ENCODE results near the gene TRPM4.
A peak's percentile ranks its signal among the peaks of the same experiment; 100 is the strongest.

TRPM4 gene

DNA sequence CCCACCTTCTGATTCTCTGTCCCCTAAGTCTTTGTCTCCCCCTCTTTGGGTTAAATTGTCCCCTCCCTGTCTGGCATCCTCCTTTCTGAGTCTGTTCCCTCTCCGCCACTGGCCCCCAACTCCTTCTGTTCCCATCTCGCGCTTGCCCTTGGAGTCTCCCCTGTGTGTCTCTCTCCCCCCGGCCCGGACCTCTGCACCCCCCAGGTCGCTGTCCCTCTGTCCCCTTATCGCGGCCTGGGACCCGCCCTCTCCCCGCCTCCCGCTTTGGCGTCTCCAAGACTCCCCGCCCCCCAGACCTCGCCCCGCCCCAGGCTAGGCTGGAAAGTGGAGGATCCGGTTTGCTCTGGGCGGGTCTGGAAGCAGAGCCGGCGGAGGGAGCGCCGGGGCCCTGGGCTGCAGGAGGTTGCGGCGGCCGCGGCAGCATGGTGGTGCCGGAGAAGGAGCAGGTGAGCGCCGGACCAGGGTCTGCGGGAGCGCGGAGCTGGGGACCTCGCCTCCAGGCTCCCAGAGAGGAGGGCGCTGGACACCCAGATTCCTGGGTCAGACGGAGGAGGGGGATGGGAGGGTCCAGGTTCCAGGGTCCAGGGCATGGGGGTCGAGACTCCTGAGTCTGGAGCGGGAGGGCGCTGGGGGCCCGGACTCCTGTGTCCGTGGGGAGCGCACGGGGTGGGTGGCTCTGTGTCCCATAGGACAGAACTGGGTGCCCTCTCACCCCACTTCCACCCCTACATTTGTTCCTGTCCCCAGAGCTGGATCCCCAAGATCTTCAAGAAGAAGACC is at the start of gene TRPM4:
TSS of gene TRPM4 (plus strand) at position 348 of the 780 bp plus-strand sequence. CDS start at position 423, 75 bp downstream.
- peak within 1 kb of the TSS; percentile 64 to 86 for H3K4me3 ChIP-seq (ENCODE audit: low read depth in 1 of 2, low read length in 2 of 2)
- peak within 1 kb of the TSS; percentile 79 for H3K27ac ChIP-seq (ENCODE audit: low read length)
- peaks cover 0 to 5% of the 10 kb centered on the region in 2 donors for H3K4me1 ChIP-seq (ENCODE audit: control insufficient read depth in 1 of 2, insufficient read depth in 2 of 2, low read length in 2 of 2)
- H3K36me3 ChIP-seq (ENCODE audit: control insufficient read depth in 1 of 2, insufficient read depth in 2 of 2, low read length in 2 of 2), result no peaks in the 10 kb centered on the region
- no peaks in the 10 kb centered on the region for H3K9me3 ChIP-seq (ENCODE audit: control insufficient read depth in 1 of 2, low read length in 2 of 2)
- no peaks in the 10 kb centered on the region for H3K27me3 ChIP-seq (ENCODE audit: low read depth, low read length)

DNA sequence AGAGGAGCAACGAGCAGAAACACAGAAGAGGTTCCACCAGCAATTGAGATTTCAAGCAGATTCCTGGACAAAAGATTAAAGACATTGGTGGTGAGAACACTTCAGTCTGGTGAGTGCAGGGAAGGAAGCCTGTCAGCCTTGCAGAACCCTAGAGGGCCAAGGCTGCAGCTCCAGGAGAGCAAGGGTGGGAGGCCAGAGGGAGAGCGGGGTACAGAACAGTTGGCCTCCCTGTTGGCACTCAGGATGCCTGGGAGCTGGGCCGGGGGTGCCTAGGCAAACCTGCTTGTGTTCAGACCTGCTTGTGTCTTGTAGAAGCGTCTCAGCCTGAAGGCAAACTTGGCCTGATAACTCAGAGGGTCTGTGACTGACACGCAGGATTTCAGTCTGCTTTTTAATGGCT is 48.5 kb upstream of the TRPM4 start:
- no peak overlapping the region for H3K4me3 ChIP-seq (ENCODE audit: low read depth in 1 of 2, low read length in 2 of 2)
- peaks cover 4 to 15% of the 10 kb centered on the region in 2 donors for H3K4me1 ChIP-seq (ENCODE audit: control insufficient read depth in 1 of 2, insufficient read depth in 2 of 2, low read length in 2 of 2)
- H3K36me3 ChIP-seq (ENCODE audit: control insufficient read depth in 1 of 2, insufficient read depth in 2 of 2, low read length in 2 of 2), result peaks cover 31 to 50% of the 10 kb centered on the region in 2 donors
- no peak overlapping the region for H3K27ac ChIP-seq (ENCODE audit: low read length)
- H3K9me3 ChIP-seq (ENCODE audit: control insufficient read depth in 1 of 2, low read length in 2 of 2), result no peaks in the 10 kb centered on the region
- no peaks in the 10 kb centered on the region for H3K27me3 ChIP-seq (ENCODE audit: low read depth, low read length)

DNA sequence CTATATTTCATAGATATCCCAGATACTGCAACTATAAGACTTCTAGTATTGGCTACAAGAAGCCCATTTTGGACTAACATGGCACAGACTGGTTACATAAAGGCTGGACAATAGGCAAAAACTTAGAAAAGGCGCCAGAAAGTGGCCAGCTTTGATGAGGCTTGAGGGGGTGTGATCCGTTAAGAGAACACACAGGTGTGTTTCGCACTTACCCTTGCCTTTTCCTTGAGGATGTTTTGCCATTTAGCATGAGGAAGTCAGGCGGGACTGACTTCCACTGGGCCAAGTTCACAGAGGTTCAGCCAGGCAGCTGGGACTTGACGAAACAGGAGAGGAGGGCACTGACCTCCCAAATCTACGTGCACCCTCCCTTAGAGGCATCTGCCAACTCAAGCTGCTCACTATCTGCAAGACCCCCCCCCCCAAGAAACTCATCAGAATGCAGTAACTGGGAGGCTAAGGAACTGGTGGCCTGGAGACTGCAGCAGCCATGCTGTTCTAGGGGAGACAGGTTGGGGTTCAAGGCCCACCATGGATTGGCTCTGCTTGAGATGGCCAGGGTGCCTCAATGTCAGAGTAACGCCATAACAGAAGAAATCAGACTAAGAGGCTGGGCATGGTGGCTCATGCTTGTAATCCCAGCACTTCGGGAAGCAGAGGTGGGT is 47.9 kb upstream of the TRPM4 start:
- Histone ChIP-seq H3K4me1 (ENCODE audit: control insufficient read depth in 1 of 2, insufficient read depth in 2 of 2, low read length in 2 of 2) (peaks cover 4 to 16% of the 10 kb centered on the region in 2 donors), H3K36me3 (ENCODE audit: control insufficient read depth in 1 of 2, insufficient read depth in 2 of 2, low read length in 2 of 2) (peaks cover 27 to 43% of the 10 kb centered on the region in 2 donors), H3K27me3 (ENCODE audit: low read depth, low read length) (no peaks in the 10 kb centered on the region), H3K9me3 (ENCODE audit: control insufficient read depth in 1 of 2, low read length in 2 of 2) (no peaks in the 10 kb centered on the region), H3K27ac (ENCODE audit: low read length) (no peak overlapping the region), H3K4me3 (ENCODE audit: low read depth in 1 of 2, low read length in 2 of 2) (no peak overlapping the region)

DNA sequence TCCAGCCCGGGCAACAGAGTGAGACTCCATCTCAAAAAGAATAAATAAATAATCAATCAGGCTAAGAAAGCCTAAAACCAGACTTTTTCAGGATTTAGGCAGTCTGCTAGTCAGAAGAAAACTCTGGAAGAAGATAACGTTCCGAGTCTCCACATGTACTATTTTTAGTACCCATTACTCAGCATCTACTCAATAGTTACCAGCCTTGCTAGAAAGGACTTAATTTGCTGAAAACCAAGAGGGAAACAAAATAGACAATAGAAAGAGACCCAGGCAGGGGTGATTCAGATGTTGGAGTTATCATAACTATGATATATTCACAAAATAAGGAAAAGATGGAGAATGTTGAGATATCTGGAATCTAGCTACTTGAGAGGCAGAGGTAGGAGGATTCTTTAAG is 47.0 kb upstream of the TRPM4 start:
- no peaks in the 10 kb centered on the region for H3K27me3 ChIP-seq (ENCODE audit: low read depth, low read length)
- no peak overlapping the region for H3K4me3 ChIP-seq (ENCODE audit: low read depth in 1 of 2, low read length in 2 of 2)
- H3K27ac ChIP-seq (ENCODE audit: low read length), result peak overlapping the region; percentile 8
- peaks cover 22 to 35% of the 10 kb centered on the region in 2 donors for H3K36me3 ChIP-seq (ENCODE audit: control insufficient read depth in 1 of 2, insufficient read depth in 2 of 2, low read length in 2 of 2)
- H3K9me3 ChIP-seq (ENCODE audit: control insufficient read depth in 1 of 2, low read length in 2 of 2), result no peaks in the 10 kb centered on the region
- H3K4me1 ChIP-seq (ENCODE audit: control insufficient read depth in 1 of 2, insufficient read depth in 2 of 2, low read length in 2 of 2), result peaks cover 4 to 22% of the 10 kb centered on the region in 2 donors

DNA sequence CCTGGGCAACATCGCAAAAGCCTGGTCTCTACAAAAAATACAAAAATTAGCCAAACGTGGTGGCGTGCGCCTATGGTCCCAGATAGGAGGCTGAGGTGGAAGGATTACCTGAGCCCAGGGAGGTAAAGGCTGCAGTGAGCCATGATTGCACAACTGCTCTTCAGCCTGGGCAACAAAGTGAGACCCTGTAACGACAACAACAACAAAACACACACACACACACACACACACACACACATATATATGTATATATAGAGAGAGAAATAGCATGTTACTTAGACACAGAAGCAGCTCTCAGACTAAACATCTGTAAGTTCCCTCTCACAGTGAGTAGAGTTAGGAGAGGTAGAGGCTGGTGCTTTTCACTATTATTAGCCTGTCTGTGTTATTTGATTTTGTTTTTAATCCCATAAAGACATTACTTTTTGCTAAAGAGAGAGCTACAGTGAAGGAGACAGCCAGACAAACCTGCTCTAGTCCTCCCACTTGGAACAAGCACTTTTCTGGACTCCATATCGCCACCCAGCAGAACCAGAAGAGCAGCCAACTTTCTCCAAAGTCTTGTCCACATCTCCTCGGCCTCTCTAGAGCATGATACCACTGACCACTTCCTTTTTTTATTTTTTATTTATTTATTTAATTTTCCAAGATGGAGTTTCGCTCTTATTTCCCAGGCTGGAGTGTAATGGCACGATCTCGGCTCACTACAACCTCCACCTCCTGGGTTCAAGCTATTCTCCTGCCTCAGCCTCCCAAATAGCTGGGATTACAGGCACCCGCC is 46.2 kb upstream of the TRPM4 start:
- Histone ChIP-seq H3K27ac (ENCODE audit: low read length) (no peak overlapping the region), H3K27me3 (ENCODE audit: low read depth, low read length) (no peaks in the 10 kb centered on the region), H3K4me1 (ENCODE audit: control insufficient read depth in 1 of 2, insufficient read depth in 2 of 2, low read length in 2 of 2) (peaks cover 4 to 22% of the 10 kb centered on the region in 2 donors)

DNA sequence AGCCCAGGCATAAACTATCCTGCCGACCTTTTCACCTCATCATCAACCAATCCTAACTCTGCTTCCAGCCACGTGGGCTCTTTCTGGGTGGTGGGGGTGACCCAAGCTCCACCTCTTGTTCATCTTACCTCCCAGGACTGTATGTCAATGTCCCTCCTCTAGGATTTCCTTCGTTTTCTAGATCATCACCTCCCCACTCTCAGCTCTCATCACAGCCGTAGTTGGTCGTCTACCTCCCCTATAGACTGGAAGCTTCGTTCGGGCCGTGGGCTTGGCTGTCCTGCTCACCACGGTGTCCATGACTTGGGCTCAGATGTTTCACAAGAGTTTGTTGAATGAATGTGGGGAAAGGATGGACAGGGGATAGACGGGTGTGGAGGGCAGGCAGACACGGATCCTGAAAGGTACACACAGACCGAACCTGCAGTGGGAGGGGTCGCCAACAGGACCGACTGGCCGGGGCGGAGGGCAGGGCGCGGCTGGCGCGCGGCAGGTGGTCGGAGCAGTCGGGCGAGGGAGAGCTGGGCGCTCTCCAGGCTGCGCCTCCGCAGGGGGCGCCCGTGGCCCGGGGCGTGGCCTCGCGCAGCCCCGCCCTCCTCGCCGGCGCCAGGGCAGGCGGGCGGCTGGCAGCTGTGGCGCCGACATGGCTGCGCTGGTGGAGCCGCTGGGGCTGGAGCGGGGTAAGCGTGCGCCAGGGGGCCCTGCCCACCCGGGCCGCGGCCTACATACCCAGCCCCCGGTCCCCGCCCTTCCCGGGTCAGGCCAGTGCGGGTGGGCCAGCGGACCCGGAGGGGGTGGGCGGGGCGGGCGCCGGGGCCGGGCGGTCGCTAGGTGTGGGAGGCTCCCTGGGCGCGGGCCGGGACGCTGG is 43.6 kb upstream of the TRPM4 start, which contains the start of gene LIN7B:
TSS of gene LIN7B (plus strand) at position 609 of the 868 bp plus-strand sequence. CDS start at position 644, 35 bp downstream.
- Histone ChIP-seq H3K27ac (ENCODE audit: low read length) (no peak within 1 kb of the TSS), H3K4me1 (ENCODE audit: control insufficient read depth in 1 of 2, insufficient read depth in 2 of 2, low read length in 2 of 2) (peaks cover 9 to 33% of the 10 kb centered on the region in 2 donors)

More for the DNA sequence above, 46.2 kb upstream of the TRPM4 start:
- Histone ChIP-seq H3K9me3 (ENCODE audit: control insufficient read depth in 1 of 2, low read length in 2 of 2) (no peaks in the 10 kb centered on the region), H3K4me3 (ENCODE audit: low read depth in 1 of 2, low read length in 2 of 2) (no peak overlapping the region), H3K36me3 (ENCODE audit: control insufficient read depth in 1 of 2, insufficient read depth in 2 of 2, low read length in 2 of 2) (peaks cover 14 to 30% of the 10 kb centered on the region in 2 donors)

DNA sequence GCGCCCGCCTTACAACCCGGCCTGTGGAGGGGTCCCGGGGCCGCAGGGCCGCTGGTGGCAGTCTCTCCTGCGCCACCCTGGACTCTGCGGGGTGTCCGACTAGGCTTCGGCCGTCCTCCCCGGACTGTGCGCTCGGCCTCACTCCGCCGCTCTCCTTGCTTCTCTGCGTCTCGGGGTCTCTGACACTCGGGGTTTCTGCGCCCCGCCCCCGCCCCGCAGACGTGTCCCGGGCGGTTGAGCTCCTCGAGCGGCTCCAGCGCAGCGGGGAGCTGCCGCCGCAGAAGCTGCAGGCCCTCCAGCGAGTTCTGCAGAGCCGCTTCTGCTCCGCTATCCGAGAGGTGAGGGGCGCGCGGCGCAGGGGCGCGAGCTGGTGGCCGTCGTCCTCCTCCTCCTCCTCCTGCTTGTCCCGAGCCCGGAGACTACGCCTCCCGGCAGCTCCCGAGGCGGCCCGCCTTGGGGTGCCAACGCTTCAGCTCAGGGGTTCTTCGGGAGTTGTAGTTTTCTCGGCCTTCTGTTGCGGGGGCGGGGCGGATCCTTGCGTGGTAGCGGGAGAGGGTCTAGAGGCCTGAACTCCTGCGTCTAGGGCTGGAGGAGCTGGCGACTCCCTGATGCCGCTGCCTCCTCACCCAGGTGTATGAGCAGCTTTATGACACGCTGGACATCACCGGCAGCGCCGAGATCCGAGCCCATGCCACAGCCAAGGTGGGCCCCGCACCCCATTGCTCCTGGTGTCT is 42.8 kb upstream of the TRPM4 start:
- Histone ChIP-seq H3K27ac (ENCODE audit: low read length) (no peak overlapping the region), H3K4me1 (ENCODE audit: control insufficient read depth in 1 of 2, insufficient read depth in 2 of 2, low read length in 2 of 2) (peaks cover 9 to 38% of the 10 kb centered on the region in 2 donors), H3K4me3 (ENCODE audit: low read depth in 1 of 2, low read length in 2 of 2) (peak overlapping the region; percentile 46 to 88), H3K9me3 (ENCODE audit: control insufficient read depth in 1 of 2, low read length in 2 of 2) (no peaks in the 10 kb centered on the region), H3K27me3 (ENCODE audit: low read depth, low read length) (no peaks in the 10 kb centered on the region), H3K36me3 (ENCODE audit: control insufficient read depth in 1 of 2, insufficient read depth in 2 of 2, low read length in 2 of 2) (no peaks in the 10 kb centered on the region)

More for the DNA sequence above, 43.6 kb upstream of the TRPM4 start, which contains the start of gene LIN7B:
- Histone ChIP-seq H3K4me3 (ENCODE audit: low read depth in 1 of 2, low read length in 2 of 2) (peak within 1 kb of the TSS; percentile 49 to 88), H3K36me3 (ENCODE audit: control insufficient read depth in 1 of 2, insufficient read depth in 2 of 2, low read length in 2 of 2) (peaks cover 3 to 7% of the 10 kb centered on the region in 2 donors), H3K27me3 (ENCODE audit: low read depth, low read length) (no peaks in the 10 kb centered on the region), H3K9me3 (ENCODE audit: control insufficient read depth in 1 of 2, low read length in 2 of 2) (no peaks in the 10 kb centered on the region)

DNA sequence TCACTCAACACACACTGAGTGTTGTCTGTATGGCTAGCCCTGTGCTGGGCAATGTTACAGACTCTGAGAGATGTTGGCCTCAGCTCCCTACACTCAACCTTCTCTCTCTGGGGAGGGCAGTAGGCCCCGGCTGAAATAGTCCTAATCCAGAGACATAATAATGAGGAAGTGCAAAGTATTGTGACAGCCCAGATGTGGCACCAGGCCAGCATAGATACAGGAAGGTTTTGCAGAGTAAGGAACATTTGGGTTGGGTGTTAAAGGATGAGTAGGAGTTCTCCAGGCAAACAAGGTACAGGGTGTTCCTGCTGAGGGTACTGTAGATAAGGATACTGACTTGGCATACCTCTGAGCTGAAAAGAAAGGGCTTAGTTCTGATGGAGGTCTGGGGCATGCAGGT is 41.0 kb upstream of the TRPM4 start:
- H3K36me3 ChIP-seq (ENCODE audit: control insufficient read depth in 1 of 2, insufficient read depth in 2 of 2, low read length in 2 of 2), result no peaks in the 10 kb centered on the region
- H3K27ac ChIP-seq (ENCODE audit: low read length), result no peak overlapping the region
- H3K9me3 ChIP-seq (ENCODE audit: control insufficient read depth in 1 of 2, low read length in 2 of 2), result no peaks in the 10 kb centered on the region
- H3K27me3 ChIP-seq (ENCODE audit: low read depth, low read length), result no peaks in the 10 kb centered on the region
- H3K4me3 ChIP-seq (ENCODE audit: low read depth in 1 of 2, low read length in 2 of 2), result no peak overlapping the region
- H3K4me1 ChIP-seq (ENCODE audit: control insufficient read depth in 1 of 2, insufficient read depth in 2 of 2, low read length in 2 of 2), result peaks cover 9 to 35% of the 10 kb centered on the region in 2 donors

DNA sequence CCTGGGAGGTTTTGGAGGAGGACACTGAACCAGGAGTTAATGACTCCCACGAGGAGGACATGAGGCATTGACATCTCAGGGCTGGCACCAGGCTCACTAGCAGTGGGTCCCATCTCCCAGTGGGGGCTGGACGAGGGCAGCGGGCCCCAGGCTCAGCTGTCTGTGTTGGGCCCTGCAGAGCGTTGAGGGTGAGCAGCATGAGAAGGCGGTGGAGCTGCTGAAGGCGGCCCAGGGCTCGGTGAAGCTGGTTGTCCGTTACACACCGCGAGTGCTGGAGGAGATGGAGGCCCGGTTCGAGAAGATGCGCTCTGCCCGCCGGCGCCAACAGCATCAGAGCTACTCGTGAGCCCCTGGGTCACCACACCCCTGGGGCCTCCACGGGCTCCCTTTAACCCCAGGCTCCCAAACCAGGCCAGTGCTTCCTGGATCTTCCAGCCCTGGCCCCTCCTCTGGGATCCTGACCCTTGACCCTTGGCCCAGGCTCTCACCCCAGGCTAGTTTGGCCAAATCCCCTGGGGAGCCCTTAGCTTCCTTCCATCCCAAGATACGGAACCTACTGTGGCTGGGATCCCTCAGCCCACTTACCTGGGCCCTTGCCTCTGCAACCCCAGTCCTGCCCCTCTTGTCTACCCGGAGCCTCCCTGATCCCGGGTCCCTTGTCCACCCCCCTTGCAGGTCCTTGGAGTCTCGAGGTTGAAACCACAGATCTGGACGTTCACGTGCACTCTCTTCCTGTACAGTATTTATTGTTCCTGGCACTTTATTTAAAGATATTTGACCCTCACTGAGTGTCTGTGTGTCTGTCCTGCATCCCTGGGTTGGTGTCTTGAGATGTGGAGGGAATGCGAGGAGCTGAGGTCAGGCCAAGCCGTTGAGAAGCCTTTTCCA is 39.7 kb upstream of the TRPM4 start:
- H3K27ac ChIP-seq (ENCODE audit: low read length), result peak overlapping the region; percentile 90
- no peaks in the 10 kb centered on the region for H3K27me3 ChIP-seq (ENCODE audit: low read depth, low read length)
- H3K4me1 ChIP-seq (ENCODE audit: control insufficient read depth in 1 of 2, insufficient read depth in 2 of 2, low read length in 2 of 2), result peaks cover 9 to 35% of the 10 kb centered on the region in 2 donors
- no peaks in the 10 kb centered on the region for H3K9me3 ChIP-seq (ENCODE audit: control insufficient read depth in 1 of 2, low read length in 2 of 2)
- H3K4me3 ChIP-seq (ENCODE audit: low read depth in 1 of 2, low read length in 2 of 2), result peak overlapping the region; percentile 54 to 55
- H3K36me3 ChIP-seq (ENCODE audit: control insufficient read depth in 1 of 2, insufficient read depth in 2 of 2, low read length in 2 of 2), result no peaks in the 10 kb centered on the region

Measured in muscle layer of duodenum (tissue), 2 donors.